ENCODE measurements around the gene CCDC13. TPM values are rescaled to one million over a fixed set of nuclear protein-coding genes. Genes with fewer than 3 reads are reported as not detected.

The CCDC13 gene
- total RNA-seq, 1 experiment from 2014 or later = 0.82 TPM

DNA sequence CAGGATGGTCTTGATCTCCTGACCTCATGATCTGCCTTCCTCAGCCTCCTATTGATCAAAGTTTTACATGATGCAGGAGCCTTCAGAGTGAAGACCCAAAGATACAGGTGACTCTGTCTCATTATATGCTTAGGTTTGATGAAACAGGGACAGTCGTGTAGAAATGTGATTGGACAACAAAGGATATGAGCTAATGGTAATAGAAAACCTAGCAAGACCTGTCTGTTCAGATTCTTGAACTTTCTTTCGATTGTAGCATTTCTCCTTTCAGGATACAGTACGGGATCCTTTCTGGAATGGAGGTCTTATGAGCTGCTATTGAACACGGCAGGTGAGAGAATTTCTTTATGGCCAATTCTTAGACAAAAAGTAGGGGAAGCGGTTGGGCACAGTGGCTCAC lies 36.1 kb upstream of the CCDC13 start, which contains the start of gene ACKR2:
TSS of gene ACKR2 (plus strand) at position 244 of the 400 bp plus-strand sequence. CDS start 55,058 bp downstream, outside the sequence.
- TF ChIP-seq TCF7L2 (IDR thresholded peaks at IDR 0.05; ENCODE audit: low read depth, low read length) = no peak
- TF ChIP-seq, protein P1, sequence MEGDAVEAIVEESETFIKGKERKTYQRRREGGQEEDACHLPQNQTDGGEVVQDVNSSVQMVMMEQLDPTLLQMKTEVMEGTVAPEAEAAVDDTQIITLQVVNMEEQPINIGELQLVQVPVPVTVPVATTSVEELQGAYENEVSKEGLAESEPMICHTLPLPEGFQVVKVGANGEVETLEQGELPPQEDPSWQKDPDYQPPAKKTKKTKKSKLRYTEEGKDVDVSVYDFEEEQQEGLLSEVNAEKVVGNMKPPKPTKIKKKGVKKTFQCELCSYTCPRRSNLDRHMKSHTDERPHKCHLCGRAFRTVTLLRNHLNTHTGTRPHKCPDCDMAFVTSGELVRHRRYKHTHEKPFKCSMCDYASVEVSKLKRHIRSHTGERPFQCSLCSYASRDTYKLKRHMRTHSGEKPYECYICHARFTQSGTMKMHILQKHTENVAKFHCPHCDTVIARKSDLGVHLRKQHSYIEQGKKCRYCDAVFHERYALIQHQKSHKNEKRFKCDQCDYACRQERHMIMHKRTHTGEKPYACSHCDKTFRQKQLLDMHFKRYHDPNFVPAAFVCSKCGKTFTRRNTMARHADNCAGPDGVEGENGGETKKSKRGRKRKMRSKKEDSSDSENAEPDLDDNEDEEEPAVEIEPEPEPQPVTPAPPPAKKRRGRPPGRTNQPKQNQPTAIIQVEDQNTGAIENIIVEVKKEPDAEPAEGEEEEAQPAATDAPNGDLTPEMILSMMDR (IDR thresholded peaks at IDR 0.05) = no peak
- TF ChIP-seq POLR2AphosphoS5 (IDR thresholded peaks at IDR 0.05; ENCODE audit: low read depth, low read length) = no peak
- no peaks in the 10 kb centered on the region; the same call in 1 of the 2 replicates for H3K36me3 ChIP-seq (ENCODE audit: control insufficient read depth, insufficient read depth, low read length)
- no peaks in the 10 kb centered on the region for H3K9me3 ChIP-seq (ENCODE audit: control insufficient read depth, insufficient read depth, low read depth, low read length)
- POLR2A ChIA-PET = no interaction called here
- in situ Hi-C loops (cut with HindIII; ENCODE audit: low pct_unique_long_range_greater_than_20kb, low sequenced_read_pairs) = no loop called here
- no peak within 1 kb of the TSS for H3K27ac ChIP-seq (ENCODE audit: low read length)
- CTCF ChIA-PET = no interaction called here
- ATAC-seq = no peak
- BruUV-seq (replicated peaks) = no TSS peak
- no peak for DNase-seq (ENCODE audit: low read depth, low spot score)
- H3K27me3 ChIP-seq (ENCODE audit: control insufficient read depth, insufficient read depth, low read length) = no peaks in the 10 kb centered on the region; the same call in 1 of the 2 replicates
- H3K4me3 ChIP-seq (ENCODE audit: low read depth in 2 of 2, low read length in 2 of 2) = no peak within 1 kb of the TSS
- no peaks in the 10 kb centered on the region; the same call in 1 of the 2 replicates for H3K4me1 ChIP-seq (ENCODE audit: control insufficient read depth, insufficient read depth, low read length)
- intact Hi-C loops (cut with micrococcal nuclease; ENCODE audit: unreplicated experiment) = no loop called here

DNA sequence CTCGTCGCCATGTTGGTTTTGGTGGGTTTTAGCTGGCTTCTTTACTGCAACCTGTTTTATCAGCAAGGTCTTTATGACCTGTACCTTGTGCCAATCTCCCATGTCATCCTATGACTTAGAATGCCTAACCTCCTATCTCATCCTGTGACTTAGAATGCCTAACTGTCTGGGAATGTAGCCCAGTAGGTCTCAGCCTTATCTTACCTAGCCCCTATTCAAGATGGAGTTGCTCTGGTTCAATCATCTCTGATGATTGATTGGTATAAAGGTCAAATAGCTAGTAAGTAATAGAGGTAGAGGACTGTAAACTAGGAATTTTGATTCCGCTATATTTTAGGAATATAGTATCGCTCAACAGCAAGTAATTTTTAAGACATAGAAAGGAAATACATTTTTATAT lies 34.9 kb upstream of the CCDC13 start:
- ATAC-seq (no peak), DNase-seq (ENCODE audit: low read depth, low spot score) (no peak)
- in situ Hi-C loops (cut with HindIII; ENCODE audit: low pct_unique_long_range_greater_than_20kb, low sequenced_read_pairs) = no loop called here
- H3K27ac ChIP-seq (ENCODE audit: low read length) = no peak overlapping the region
- H3K27me3 ChIP-seq (ENCODE audit: control insufficient read depth, insufficient read depth, low read length) = no peaks in the 10 kb centered on the region; the same call in 1 of the 2 replicates
- no TSS peak for BruUV-seq (replicated peaks)
- CTCF ChIA-PET = interaction anchor here (0.5 kb wide), 1 partner anchor 783 kb away, joined by 3 read pairs; no protein-coding TSS in a partner anchor
- no peak overlapping the region for H3K4me3 ChIP-seq (ENCODE audit: low read depth in 2 of 2, low read length in 2 of 2)
- H3K36me3 ChIP-seq (ENCODE audit: control insufficient read depth, insufficient read depth, low read length) = peaks cover 9% of the 10 kb centered on the region; the same call in 1 of the 2 replicates
- POLR2A ChIA-PET = no interaction called here
- intact Hi-C loops (cut with micrococcal nuclease; ENCODE audit: unreplicated experiment) = no loop called here
- no peaks in the 10 kb centered on the region; the same call in 1 of the 2 replicates for H3K4me1 ChIP-seq (ENCODE audit: control insufficient read depth, insufficient read depth, low read length)
- TF ChIP-seq TCF7L2 (IDR thresholded peaks at IDR 0.05; ENCODE audit: low read depth, low read length) (no peak), POLR2AphosphoS5 (IDR thresholded peaks at IDR 0.05; ENCODE audit: low read depth, low read length) (no peak), SIN3A (IDR thresholded peaks at IDR 0.05; ENCODE audit: borderline replicate concordance, insufficient read depth, low read depth, low read length) (no peak)
- TF ChIP-seq, protein P1 (IDR thresholded peaks at IDR 0.05) = no peak
- TF ChIP-seq, protein P2, sequence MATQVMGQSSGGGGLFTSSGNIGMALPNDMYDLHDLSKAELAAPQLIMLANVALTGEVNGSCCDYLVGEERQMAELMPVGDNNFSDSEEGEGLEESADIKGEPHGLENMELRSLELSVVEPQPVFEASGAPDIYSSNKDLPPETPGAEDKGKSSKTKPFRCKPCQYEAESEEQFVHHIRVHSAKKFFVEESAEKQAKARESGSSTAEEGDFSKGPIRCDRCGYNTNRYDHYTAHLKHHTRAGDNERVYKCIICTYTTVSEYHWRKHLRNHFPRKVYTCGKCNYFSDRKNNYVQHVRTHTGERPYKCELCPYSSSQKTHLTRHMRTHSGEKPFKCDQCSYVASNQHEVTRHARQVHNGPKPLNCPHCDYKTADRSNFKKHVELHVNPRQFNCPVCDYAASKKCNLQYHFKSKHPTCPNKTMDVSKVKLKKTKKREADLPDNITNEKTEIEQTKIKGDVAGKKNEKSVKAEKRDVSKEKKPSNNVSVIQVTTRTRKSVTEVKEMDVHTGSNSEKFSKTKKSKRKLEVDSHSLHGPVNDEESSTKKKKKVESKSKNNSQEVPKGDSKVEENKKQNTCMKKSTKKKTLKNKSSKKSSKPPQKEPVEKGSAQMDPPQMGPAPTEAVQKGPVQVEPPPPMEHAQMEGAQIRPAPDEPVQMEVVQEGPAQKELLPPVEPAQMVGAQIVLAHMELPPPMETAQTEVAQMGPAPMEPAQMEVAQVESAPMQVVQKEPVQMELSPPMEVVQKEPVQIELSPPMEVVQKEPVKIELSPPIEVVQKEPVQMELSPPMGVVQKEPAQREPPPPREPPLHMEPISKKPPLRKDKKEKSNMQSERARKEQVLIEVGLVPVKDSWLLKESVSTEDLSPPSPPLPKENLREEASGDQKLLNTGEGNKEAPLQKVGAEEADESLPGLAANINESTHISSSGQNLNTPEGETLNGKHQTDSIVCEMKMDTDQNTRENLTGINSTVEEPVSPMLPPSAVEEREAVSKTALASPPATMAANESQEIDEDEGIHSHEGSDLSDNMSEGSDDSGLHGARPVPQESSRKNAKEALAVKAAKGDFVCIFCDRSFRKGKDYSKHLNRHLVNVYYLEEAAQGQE (IDR thresholded peaks at IDR 0.05; ENCODE audit: insufficient read depth in 1 of 2, low read depth in 2 of 2, low read length in 1 of 2) = no peak
- no peaks in the 10 kb centered on the region for H3K9me3 ChIP-seq (ENCODE audit: control insufficient read depth, insufficient read depth, low read depth, low read length)
